HEK293 (cell line): ENCODE data around the gene TMEM232.

Experiments used
- CTCF ChIP-seq: fragments of 450-650 bp; formaldehyde crosslinking; IDR thresholded peaks from 2 replicates; pipeline ENCODE4 v1.5.1; 2016; ENCODE audit warnings: missing biosample characterization, missing genetic modification characterization
- SCRT1 ChIP-seq: fragments of 450-650 bp; formaldehyde crosslinking; IDR thresholded peaks from 2 replicates; pipeline ENCODE4 v1.5.1; 2016; ENCODE audit warnings: missing biosample characterization, missing genetic modification characterization, borderline replicate concordance
- ZNF510 ChIP-seq: fragments of 450-650 bp; formaldehyde crosslinking; IDR thresholded peaks from 2 replicates; pipeline ENCODE4 v1.5.1; 2018; ENCODE audit warnings: mild to moderate bottlenecking, missing genetic modification characterization, missing biosample characterization; ENCODE audit not compliant: insufficient replicate concordance
- ZNF664 ChIP-seq: fragments of 450-650 bp; formaldehyde crosslinking; IDR thresholded peaks from 2 replicates; pipeline ENCODE4 v1.5.1; 2016; ENCODE audit warnings: missing biosample characterization, missing genetic modification characterization
- TF ChIP-seq, protein P1 (sequence below): fragments of 450-650 bp; formaldehyde crosslinking; optimal IDR thresholded peaks from 2 replicates; pipeline ENCODE3; 2016; ENCODE audit warnings: missing biosample characterization, mild to moderate bottlenecking, missing genetic modification characterization
- TF ChIP-seq, protein P2 (sequence below): fragments of 450-650 bp; formaldehyde crosslinking; IDR thresholded peaks from 2 replicates; pipeline ENCODE4 v1.5.1; 2017; ENCODE audit warnings: missing biosample characterization, missing genetic modification characterization

DNA sequence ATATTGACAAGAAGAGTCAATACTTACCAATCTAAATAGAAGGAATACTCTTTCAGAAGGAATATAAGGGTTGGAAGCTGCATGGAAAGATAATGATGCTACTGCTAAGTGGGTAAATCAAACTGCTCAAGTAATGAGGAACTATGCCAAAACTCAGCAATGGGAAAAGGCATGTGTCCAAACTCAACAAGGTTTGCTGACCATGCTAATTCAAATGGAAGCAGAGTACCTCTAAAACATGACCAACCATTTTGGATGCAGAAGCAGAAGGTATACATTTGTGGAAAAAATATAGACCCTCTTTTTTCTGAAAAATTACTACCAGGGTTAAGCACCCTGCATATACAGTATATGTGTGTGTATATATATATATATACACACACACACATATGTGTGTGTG lies 21.1 kb downstream of the TMEM232 start:
- TF ChIP-seq SCRT1 (tag by site-specific recombination) (no peak), CTCF (tag by site-specific recombination) (no peak), ZNF664 (no peak), ZNF510 (tag by site-specific recombination) (no peak)
- TF ChIP-seq, protein P1, sequence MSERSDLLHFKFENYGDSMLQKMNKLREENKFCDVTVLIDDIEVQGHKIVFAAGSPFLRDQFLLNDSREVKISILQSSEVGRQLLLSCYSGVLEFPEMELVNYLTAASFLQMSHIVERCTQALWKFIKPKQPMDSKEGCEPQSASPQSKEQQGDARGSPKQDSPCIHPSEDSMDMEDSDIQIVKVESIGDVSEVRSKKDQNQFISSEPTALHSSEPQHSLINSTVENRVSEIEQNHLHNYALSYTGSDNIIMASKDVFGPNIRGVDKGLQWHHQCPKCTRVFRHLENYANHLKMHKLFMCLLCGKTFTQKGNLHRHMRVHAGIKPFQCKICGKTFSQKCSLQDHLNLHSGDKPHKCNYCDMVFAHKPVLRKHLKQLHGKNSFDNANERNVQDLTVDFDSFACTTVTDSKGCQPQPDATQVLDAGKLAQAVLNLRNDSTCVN (tag by site-specific recombination): no peak
- TF ChIP-seq, protein P2, sequence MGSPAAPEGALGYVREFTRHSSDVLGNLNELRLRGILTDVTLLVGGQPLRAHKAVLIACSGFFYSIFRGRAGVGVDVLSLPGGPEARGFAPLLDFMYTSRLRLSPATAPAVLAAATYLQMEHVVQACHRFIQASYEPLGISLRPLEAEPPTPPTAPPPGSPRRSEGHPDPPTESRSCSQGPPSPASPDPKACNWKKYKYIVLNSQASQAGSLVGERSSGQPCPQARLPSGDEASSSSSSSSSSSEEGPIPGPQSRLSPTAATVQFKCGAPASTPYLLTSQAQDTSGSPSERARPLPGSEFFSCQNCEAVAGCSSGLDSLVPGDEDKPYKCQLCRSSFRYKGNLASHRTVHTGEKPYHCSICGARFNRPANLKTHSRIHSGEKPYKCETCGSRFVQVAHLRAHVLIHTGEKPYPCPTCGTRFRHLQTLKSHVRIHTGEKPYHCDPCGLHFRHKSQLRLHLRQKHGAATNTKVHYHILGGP (tag by site-specific recombination): no peak
